Aorta (tissue), 5 donors: Measurements from ENCODE around the gene ANTXRL. TPM values are rescaled to one million over a fixed set of nuclear protein-coding genes. Genes with fewer than 3 reads are reported as not detected.
"Not testable (repeated sequence)": the region's sequence is repeated elsewhere in the genome, so short reads cannot be mapped to it uniquely, and the experiment has no call there.

Experiments used
- ATAC-seq: fragments of 200-7000 bp; cut with Tn5 transposase; one replicate; pipeline ENCODE4 v1.9.1; 2022; ENCODE audit warnings: moderate library complexity; ENCODE audit not compliant: low FRiP score
- DNase-seq, 2 donors: peaks; one replicate each; pipeline ENCODE4 v3.0.0-alpha.2; 2020
- H3K27ac ChIP-seq, 2 donors: one replicate each; pipeline ENCODE4 v1.5.1; 2013; ENCODE audit warnings: low read length in 2 of 2, mild to moderate bottlenecking in 2 of 2, moderate library complexity in 2 of 2, control low read depth in 1 of 2, inconsistent platforms in 1 of 2, low read depth in 1 of 2
- H3K27me3 ChIP-seq, 2 donors: one replicate each; pipeline ENCODE4 v1.6.1; 2013; ENCODE audit warnings: control low read depth in 1 of 2, low read length in 1 of 2, mild to moderate bottlenecking in 1 of 2, moderate library complexity in 1 of 2; ENCODE audit not compliant: insufficient read depth in 2 of 2, control insufficient read depth in 1 of 2
- H3K36me3 ChIP-seq, 2 donors: one replicate each; pipeline ENCODE4 v1.6.1; 2013; ENCODE audit warnings: control low read depth in 1 of 2, low read length in 1 of 2, mild to moderate bottlenecking in 1 of 2; ENCODE audit not compliant: insufficient read depth in 2 of 2, control insufficient read depth in 1 of 2
- H3K4me1 ChIP-seq, 2 donors: one replicate each; pipeline ENCODE4 v1.6.1; 2013; ENCODE audit warnings: low read length in 2 of 2, control low read depth in 1 of 2, mild to moderate bottlenecking in 1 of 2, moderate library complexity in 1 of 2; ENCODE audit not compliant: insufficient read depth in 2 of 2, control insufficient read depth in 1 of 2
- H3K4me3 ChIP-seq, 2 donors: one replicate each; pipeline ENCODE4 v1.5.1; 2013; ENCODE audit warnings: low read length in 2 of 2, control low read depth in 1 of 2, mild to moderate bottlenecking in 1 of 2
- H3K9me3 ChIP-seq: one replicate; pipeline ENCODE4 v1.6.1; 2013; ENCODE audit warnings: mild to moderate bottlenecking, low read length; ENCODE audit not compliant: control insufficient read depth
- WGBS, 2 donors: extraction: QIAGEN DNeasy Blood & Tissue Kit; methylation state at CpG; one replicate each; pipeline ENCODE4 v1.1.7; 2013; 5-methylcytosine and 5-hydroxymethylcytosine counted together
- intact Hi-C, 2 donors: fragments of 100-400 bp; cut with DNase I; formaldehyde crosslinking; loops; one replicate each; pipeline versions ENCODE4 v1.14.2 to v1.15.0; 2022
- polyA plus RNA-seq, 2 donors: library from polyadenylated mRNA; stranded (reverse); fragments of 200-250 nt; gene quantifications; one replicate each; pipeline ENCODE4 v1.2.3, GENCODE V29; 2013
- total RNA-seq, 2 donors: library from RNA; stranded (reverse); fragmentation: NEBNext Ultra II Directional; extraction: Animal tissue kit (Norgen Biotek cat#: 25700); gene quantifications; one replicate each; pipeline ENCODE4 v1.2.1, GENCODE V29; 2021
- donor health status: healthy with polysubstance abuse.
- donor health status: Bipolar disorder and iron deficiency.
- donor health status: DM: no; HTN: no; CAD: no.
- donor health status: DM: no; HTN: no; CAD: no.
- donor health status: DM: yes; HTN: yes; CAD: no.

Gene ANTXRL
- total and polyA plus RNA-seq, 4 donors: 0.60 TPM; not detected in 3

DNA sequence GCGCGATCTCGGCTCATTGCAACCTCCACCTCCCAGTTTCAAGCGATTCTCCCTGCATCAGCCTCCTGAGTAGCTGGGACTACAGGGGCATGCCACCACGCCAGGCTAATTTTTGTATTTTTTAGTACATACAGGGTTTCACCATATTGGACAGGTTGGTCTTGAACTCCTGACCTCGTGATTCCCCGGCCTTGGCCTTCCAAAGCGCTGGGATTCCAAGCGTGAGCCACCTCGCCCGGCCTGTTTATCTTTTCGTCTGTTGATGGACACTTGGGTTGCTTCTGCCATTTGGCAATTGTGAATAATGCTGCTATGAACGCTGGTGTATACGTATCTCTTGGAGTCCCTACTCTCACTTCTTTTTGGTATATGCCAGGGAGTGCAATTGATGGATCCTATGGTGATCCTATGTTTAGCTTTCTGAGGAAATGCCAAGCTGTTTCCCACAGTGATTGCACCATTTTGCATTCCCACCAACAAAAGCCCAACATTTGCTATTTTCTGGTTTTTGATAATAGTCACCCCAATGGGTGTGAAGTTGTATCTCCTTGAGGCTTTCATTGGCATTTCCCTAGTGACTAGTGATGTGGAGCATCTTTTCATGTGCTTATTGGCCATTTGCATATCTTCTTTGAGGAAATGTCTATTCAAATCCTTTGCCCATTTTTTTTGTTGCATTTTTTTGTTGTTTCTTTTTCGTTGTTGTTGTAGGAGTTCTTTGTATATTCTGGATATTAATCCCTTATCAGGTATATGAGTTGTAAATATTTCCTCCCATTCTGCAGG lies 3.5 kb downstream of the ANTXRL start:
- ATAC-seq (no peak), DNase-seq (peak in 1 of 2 donors; percentile 71)
- H3K4me1 ChIP-seq: no peaks in the 10 kb centered on the region
- no peaks in the 10 kb centered on the region for H3K36me3 ChIP-seq
- no peaks in the 10 kb centered on the region for H3K9me3 ChIP-seq
- no peaks in the 10 kb centered on the region for H3K27me3 ChIP-seq
- H3K27ac ChIP-seq: no peak overlapping the region
- 96% methylated on average over 15 of the region's 15 CpGs for WGBS, 2 donors
- intact Hi-C loops: no loop called here
- H3K4me3 ChIP-seq: no peak overlapping the region

DNA sequence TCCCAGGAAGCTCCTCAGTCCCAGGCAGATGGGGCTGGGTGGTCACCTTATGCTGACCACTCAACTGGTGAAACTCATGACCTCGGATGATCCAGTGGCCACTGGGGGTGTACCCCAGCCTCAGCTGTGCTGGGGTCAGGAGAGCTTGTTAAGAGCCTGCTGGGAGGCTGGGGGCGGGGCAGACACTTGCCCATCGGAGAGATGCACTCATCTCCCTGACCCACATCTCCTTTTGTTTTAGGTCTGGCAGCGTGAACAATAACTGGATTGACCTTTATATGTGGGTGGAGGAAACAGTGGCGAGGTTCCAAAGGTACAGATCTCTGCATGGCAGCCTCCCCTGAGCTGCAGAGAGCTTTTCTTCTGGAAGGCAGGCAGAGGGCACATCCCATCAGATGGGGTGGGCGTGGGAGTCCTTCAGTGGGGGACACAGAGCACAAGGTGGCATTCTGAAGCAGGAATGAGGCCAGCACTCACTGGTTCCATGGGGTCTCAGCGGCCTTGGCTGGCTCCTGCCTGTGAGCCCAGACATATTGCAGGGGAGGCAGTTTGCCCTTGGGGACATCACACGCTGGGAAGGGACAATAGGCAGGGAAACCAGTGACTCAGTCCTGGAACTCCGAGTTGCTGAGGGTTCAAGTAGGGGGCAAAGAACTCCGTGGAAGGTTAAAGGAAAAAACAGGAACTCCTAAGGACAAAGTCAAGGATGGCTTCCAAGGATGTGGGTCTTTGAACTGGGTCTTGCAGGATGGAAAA lies 5.2 kb downstream of the ANTXRL start:
- Histone ChIP-seq H3K36me3 (no peaks in the 10 kb centered on the region), H3K9me3 (no peaks in the 10 kb centered on the region), H3K27ac (no peak overlapping the region), H3K4me3 (no peak overlapping the region), H3K27me3 (no peaks in the 10 kb centered on the region), H3K4me1 (no peaks in the 10 kb centered on the region)
- DNase-seq (peak in 1 of 2 donors; percentile 57), ATAC-seq (no peak)
- 65 to 72% methylated on average over 10 of the region's 10 CpGs for WGBS, 2 donors
- intact Hi-C loops: no loop called here

DNA sequence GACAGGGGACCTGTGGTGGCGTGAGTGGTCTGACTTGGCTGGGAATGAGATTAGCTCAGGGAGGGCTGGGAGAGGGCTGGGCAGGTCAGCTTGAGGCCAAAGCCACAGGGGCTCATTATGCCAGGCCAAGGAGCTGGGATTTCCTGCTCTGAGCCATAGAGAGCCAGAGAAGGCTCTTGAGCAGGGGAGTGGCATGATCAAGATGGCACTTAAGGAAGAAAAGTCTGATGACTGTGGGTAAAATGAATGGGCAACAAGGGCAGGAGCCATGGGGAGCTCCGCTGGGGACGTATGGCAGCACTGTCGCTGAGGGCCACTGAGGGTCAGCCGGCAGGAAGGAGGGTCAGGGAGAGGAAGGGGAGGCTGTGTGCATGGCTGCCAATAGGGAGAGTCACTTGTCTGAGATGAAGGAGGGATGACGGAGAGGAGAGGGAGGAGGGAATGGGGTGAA lies 5.8 kb downstream of the ANTXRL start:
- no peak overlapping the region for H3K27ac ChIP-seq
- WGBS, 2 donors: 75 to 84% methylated on average over 6 of the region's 6 CpGs
- no peaks in the 10 kb centered on the region for H3K4me1 ChIP-seq
- intact Hi-C loops: no loop called here
- no peaks in the 10 kb centered on the region for H3K36me3 ChIP-seq
- H3K4me3 ChIP-seq: no peak overlapping the region
- ATAC-seq (no peak), DNase-seq (no peak)
- no peaks in the 10 kb centered on the region for H3K9me3 ChIP-seq
- no peaks in the 10 kb centered on the region for H3K27me3 ChIP-seq

DNA sequence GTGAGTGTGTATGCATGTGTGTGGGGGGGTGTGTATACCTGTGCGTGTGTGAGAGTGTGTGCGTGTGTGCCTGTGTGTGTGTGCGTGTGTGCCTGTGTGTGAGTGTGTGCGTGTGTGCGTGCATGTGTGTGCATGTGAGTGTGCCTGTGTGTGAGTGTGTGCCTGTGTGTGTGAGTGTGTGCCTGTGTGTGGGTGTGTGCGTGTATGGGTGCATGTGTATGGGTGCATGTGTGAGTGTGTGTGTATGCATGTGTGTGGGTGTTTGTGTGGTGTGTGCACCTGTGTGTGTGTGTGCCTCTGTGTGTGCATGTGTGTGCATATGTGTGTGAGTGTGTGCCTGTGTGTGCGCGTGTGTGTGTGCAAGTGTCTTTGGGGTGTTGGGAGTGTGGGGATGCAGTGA lies 6.4 kb downstream of the ANTXRL start:
- intact Hi-C loops: no loop called here
- DNase-seq: peak in 1 of 2 donors; percentile 33

DNA sequence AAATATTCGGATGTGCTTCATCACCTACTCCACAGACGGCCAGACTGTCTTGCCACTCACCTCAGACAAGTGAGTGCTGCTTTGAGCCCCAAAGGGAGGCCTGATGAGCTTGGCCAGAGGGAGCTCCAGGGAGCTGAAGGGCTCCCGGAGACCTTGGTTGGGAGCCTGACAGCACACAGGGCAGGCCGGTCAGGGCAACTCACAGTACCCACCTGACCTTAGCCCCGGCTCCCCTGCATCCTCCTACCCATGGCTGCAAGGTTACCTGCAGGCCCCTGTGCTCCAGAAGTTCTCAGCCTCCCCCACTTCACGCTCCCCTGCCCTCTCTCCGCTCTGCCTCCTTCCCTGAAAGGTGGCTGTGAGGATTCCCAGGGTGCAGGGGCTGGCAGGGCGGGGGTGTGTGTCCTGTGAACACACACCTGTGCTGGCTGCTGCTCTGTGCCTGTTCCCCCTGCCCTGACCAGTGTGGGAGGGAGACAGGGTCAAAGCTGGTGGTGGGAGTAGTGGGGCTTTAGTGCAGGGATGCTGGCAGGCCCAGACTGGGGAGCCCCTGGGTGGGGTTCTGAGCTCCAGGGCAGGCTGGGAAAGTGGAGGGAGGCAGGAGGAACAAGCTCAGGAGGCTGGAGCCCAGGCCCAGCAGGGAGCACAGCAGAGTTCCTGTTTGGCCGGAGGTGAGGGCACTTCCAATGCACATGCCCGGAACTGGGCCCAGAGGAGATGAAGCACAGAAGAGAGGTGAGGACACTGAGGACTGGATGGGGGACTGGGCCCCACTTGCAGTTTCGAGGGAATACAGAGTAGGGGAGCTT lies 7.2 kb downstream of the ANTXRL start:
- intact Hi-C loops: no loop called here
- H3K4me3 ChIP-seq: no peak overlapping the region
- H3K4me1 ChIP-seq: no peaks in the 10 kb centered on the region
- no peaks in the 10 kb centered on the region for H3K9me3 ChIP-seq
- 93 to 94% methylated on average over 11 of the region's 11 CpGs for WGBS, 2 donors
- no peaks in the 10 kb centered on the region for H3K27me3 ChIP-seq
- DNase-seq (peak in 1 of 2 donors; percentile 61), ATAC-seq (no peak)
- no peaks in the 10 kb centered on the region for H3K36me3 ChIP-seq
- H3K27ac ChIP-seq: no peak overlapping the region

More for the DNA sequence above, 6.4 kb downstream of the ANTXRL start:
- H3K27me3 ChIP-seq: no peaks in the 10 kb centered on the region
- no peaks in the 10 kb centered on the region for H3K4me1 ChIP-seq
- ATAC-seq: no peak
- H3K36me3 ChIP-seq: no peaks in the 10 kb centered on the region
- no peak overlapping the region for H3K27ac ChIP-seq
- H3K9me3 ChIP-seq: no peaks in the 10 kb centered on the region
- WGBS, 2 donors: 74% methylated on average over 8 of the region's 8 CpGs
- H3K4me3 ChIP-seq: no peak overlapping the region

DNA sequence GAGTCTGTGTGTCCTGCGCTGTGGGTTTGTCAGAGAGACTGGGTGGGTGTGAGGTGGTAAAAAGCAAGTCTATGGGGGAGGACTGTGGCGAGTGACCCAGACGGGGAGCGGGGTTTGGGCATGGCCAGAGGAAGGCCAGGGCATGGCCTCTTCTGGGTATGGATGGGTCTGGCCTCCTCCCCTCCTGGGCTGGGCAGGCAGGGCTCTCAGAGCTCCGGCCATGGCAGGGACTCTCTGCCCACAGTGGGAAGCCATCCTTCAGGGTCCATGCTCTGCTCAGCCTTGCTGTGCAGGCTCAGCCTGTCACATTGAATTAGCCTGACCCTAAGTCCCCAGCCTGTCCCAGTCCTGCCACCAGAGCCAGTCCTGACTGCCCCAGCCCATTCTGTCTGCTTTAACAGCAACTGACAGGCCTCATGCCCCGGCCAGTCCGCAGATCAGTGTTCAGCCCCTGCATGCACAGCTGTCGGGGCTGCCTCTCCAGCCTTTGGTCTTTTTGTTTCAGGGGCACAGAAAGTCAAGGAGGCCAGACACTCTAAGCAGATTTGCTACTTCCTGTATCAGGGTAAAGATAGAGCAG lies 7.9 kb downstream of the ANTXRL start:
- H3K4me3 ChIP-seq: no peak overlapping the region
- ATAC-seq (no peak), DNase-seq (peak in 1 of 2 donors; percentile 50)
- H3K9me3 ChIP-seq: no peaks in the 10 kb centered on the region
- intact Hi-C loops: no loop called here
- 92 to 94% methylated on average over 8 of the region's 8 CpGs for WGBS, 2 donors
- no peak overlapping the region for H3K27ac ChIP-seq
- H3K27me3 ChIP-seq: no peaks in the 10 kb centered on the region
- H3K4me1 ChIP-seq: no peaks in the 10 kb centered on the region
- no peaks in the 10 kb centered on the region for H3K36me3 ChIP-seq

DNA sequence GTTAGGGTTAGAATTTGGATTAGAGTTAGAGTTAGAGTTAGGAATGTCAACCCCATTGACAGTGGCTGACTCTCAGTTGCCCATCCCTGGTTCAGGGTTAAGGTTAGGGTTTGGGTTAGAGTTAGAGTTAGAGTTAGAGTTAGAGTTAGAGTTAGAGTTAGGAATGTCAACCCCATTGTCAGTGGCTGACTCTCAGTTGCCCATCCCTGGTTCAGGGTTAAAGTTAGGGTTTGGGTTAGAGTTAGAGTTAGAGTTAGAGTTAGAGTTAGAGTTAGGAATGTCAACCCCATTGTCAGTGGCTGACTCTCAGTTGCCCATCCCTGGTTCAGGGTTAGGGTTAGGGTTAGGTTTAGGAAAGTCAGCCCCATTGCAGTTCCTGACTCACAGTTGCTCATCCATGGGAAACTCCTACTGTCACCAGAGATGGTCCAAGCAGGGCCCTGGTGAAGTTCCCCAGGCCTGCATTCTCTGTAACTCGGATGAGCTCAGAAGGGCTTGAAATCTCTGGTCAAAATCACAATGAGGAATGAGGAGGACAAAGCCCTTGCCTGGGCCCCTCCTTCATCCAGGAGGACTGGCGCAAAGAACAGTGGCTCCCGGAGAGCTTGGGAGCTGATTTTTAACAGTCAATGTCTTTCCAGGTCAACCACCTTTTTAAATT lies 8.7 kb downstream of the ANTXRL start:
- DNase-seq, ATAC-seq, H3K36me3 ChIP-seq, H3K4me3 ChIP-seq, intact Hi-C loops, H3K4me1 ChIP-seq, H3K9me3 ChIP-seq, H3K27ac ChIP-seq, H3K27me3 ChIP-seq: not testable (repeated sequence)
- 64 to 78% methylated on average over 3 of the region's 3 CpGs for WGBS, 2 donors

DNA sequence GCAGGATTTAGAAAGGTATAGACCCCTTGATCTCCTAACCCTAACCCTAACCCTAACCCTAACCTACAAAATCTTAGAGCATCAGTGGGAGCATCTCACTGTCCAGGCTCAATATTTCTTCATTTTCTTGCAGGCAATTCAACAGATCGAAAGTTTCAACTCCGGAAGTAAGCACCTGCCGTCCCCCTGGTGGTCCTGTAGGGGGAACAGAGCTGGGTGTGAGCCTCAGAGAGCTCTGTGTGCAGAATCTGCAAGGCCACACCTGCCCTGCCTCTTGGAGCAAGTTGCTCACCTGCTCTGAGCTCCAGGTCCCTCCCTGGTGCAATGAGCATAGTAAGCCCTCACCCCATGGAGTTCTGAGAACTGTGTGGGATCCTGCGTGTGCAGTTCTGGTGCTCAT lies 9.3 kb downstream of the ANTXRL start:
- DNase-seq: peak in 1 of 2 donors; percentile 42
- not testable (repeated sequence) for H3K4me1 ChIP-seq

More for the DNA sequence above, 9.3 kb downstream of the ANTXRL start:
- H3K4me3 ChIP-seq, H3K27me3 ChIP-seq, intact Hi-C loops, H3K27ac ChIP-seq, ATAC-seq, H3K36me3 ChIP-seq, H3K9me3 ChIP-seq: not testable (repeated sequence)
- WGBS, 2 donors: 72 to 89% methylated on average over 4 of the region's 4 CpGs
